HG02623 (cell line): Measurements from ENCODE around the gene KAT5.
A peak's percentile ranks its signal among the peaks of the same experiment; 100 is the strongest.
"Not testable (repeated sequence)": the region's sequence is repeated elsewhere in the genome, so short reads cannot be mapped to it uniquely, and the experiment has no call there.

Experiments
- ATAC-seq: cut with Tn5 transposase; IDR thresholded peaks from one replicate; pipeline ENCODE4 v1.9.1; 2021; ENCODE audit warnings: moderate library complexity; ENCODE audit not compliant: unreplicated experiment

KAT5 gene

DNA sequence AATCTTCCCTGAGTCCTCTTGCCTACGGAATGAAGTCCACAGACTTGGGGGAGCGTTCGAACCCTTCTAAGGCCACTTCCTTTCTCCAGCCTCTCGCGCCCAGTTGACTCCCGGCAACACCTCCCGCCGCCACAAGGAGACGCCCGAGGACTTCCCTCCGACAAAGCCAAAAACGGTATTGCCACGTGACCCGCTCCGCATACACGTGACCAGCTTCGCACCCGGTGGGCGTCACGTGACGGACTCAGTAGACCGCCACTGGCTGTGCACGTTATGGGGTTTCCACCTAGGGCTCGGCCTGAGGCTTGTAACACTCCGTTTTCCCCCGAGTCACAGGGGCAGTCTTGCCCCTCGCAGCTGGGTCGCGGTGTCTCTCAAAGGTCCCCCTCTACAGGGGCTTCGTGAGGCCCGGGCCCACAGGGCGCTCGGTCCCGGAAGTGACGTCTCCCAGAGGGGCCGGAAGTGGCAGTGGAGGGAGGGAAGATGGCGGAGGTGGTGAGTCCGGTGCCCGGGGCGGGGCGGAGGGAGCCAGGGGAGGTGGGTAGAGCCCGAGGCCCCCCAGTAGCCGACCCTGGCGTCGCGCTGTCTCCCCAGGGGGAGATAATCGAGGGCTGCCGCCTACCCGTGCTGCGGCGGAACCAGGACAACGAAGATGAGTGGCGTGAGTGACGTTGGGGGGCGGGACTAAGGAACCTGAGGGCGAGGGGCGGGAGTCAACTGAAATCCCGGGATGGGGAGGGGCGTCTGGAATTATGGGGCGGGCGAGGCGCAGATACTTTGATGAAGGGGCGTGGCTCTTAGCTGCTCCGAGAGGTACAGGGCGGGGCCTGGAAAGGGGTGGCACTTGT lies at the start of gene KAT5:
TSS of gene KAT5 (plus strand) at position 468 of the 848 bp plus-strand sequence. CDS start at position 484, 16 bp downstream.
- ATAC-seq: peak; percentile 72

DNA sequence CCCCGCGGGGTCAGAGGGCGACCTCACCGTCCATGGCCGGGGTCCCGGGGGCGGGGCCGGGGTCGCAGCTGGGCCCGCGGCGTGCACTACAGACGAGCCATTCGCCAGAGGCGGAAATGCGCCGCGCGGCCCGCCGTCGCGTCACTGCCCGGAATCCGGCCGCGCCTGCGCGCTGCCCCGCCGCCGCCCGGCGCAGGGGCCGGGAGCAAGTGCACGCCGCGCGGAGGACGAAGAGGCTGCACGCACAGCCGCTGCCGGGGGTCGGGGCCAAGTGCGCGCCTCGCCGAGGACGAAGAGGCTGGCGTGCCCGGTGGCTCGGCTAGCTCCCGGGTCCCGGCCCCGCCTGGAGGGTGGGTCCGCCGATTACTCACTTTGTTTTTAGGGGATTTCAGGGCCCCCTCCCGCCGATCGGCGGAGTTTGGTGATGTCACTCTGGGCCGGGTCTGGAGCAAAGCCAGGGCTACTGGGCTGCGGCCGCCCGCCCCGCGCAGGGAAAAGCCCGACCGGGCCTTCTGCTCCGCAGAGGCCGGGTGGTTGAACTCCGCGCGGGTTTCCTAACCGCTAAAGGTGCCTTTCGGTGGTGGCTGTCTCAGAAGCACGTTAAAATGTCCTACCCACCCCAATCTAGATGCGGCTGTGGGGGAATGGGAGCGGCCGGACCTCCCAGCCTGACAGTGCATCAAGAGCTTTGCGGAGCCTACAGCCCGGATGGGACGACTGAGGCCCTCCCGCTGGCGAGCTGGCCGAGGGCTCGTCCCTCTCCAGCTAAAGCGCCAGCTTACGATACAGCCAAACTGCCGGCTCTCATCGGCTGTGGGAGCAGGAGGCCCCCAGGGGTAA lies 49.0 kb upstream of the KAT5 start, which contains the start of gene RELA:
TSS of gene RELA (minus strand) at position 118 of the 840 bp plus-strand sequence. CDS start at position 34, 84 bp downstream.
- peak; percentile 70 for ATAC-seq

DNA sequence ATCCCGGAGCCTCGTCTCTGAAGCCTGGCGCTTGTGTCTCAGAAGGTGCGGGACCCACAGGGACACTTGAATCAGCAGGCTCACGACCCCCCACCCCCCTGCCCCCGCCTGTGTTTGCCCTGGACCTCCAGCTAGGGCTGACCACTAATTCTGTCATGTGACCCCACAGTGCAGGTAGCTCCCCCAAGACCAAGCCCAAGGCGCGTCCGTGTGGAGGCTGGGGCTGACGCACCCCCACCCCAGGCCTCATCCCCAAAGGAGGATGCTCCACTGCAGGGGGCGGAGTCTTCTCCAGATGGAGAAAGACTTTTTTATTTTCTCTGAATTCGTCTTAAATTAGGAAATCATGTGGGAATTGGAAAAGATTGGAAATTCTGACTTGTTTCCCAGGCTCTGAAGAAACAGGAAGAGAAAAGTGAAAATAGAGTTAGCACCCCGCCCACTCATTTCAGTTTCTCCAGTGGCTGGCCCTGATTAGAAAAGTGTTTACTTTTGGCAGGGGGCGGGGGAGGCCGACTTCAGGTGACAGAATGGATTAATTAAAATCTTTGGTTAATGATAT lies 48.3 kb upstream of the KAT5 start:
- no peak for ATAC-seq

DNA sequence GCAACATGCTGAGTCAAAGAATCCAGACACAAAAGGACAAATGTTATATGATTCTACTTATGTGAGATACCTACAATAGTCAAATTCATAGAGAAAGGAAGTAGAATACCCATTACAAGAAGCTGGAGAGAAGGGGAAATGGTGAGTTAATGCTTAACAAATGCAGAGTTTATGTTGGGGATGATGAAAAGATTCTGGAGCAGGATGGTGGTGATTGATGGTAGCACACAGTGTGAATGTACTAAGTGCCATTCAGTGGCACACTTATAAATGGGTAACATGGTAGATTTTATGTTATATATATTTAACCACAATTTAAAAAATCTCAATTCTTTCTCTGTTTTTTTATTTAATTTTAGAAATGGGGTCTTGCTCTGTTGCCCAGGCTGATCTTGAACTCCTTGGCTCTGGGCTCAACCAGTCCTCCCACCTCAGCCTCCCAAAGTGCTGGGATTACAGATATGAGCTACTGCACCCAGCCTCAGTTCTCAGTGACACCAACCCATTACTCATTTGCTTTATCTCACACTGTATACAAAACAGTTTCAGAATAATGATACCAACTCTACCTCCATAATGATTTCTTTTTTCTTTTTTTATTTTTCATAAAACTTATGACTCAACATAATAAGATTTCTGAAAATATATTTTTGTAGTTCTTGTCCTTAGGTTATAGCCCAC lies 39.7 kb upstream of the KAT5 start:
- no peak for ATAC-seq

DNA sequence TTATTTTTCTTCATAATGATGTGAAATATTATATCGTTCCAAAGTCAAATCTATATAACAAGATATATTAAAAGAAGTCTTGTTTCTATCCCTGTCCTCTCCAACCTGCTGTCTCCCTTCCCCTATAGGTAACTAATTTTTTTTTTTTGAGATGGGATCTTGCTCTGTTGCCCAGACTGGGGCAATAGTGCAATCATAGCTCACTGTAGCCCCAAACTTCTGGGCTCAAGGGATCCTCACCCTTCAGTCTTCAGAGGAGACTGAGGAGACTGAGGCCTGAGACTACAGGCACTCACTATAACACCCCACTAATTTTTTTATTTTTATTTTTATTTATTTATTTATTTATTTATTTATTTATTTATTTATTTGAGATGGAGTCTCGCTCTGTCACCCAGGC lies 39.1 kb upstream of the KAT5 start:
- no peak for ATAC-seq

DNA sequence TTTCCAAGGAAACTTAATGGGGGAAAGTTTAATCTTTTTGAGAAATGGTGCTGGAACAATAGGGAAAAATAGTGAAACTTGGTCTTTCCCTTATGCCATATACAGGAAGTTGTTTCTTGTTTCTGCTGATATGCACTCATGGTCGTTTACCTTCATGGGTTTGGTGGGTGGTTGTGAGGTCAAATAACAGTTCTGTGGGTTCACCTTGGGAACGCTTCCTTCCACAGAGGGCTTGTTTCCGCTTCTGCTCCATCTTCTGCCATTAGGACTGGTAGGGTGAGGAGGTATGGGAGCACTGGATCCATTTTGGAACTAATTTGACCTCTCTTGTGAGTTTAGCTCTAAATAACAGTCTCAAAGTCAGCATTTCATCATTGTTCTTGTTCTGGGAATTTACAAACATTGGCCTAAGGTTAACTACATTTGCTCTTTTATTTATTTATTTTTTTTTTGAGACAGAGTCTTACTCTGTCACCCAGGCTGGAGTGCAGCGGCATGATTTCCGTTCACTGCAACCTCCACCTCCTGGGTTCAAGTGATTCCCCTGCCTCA lies 31.8 kb upstream of the KAT5 start:
- no peak for ATAC-seq

DNA sequence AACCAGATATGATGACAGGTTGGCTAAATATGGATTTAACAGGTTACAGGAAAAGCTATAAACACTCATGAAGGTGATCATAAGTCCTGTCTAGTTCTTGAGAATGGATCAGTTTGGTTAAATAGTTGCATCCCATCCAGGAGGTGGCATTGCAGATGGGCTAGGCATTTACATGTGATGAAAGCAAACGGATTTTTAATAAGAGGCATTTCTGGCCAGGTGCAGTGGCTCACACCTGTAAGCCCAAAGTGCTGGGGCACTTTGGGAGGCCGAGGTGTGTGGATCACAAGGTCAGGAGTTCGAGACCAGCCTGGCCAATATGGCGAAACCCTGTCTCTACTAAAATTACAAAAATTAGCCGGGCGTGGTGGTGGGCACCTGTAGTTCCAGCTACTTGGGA lies 28.6 kb upstream of the KAT5 start:
- ATAC-seq: not testable (repeated sequence)

DNA sequence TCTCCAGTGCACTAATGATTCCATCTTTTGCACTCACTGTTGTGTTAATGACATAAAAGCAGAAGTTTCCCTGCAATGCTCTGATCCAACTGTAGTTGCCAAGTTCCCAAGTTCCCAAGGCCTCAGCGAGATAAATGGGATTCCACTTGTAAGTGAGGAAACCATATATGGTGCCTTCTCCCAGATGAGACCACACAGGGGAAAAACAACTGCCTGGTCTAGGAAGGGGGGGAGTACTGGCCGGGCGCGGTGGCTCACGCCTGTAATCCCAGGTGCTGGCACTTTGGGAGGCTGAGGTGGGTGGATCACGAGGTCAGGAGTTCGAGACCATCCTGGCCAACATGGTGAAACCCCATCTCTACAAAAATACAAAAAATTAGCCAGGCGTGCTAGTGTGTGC lies 26.1 kb upstream of the KAT5 start:
- ATAC-seq: no peak

DNA sequence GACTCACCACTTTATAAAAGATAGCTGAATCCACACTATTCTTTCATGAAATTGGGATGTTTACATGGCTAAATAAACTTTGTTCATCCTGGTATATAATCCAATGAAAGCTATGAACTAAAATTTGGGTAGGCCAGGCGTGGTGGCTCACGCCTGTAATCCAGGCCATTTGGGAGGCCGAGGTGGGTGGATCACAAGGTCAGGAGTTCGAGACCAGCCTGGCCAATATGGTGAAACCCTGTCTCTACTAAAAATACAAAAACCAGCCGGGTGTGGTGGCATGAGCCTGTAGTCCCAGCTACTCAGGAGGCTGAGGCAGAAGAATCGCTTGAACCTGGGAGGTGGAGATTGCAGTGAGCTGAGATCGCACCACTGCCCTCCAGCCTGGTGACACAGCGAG lies 20.2 kb upstream of the KAT5 start:
- ATAC-seq: not testable (repeated sequence)

DNA sequence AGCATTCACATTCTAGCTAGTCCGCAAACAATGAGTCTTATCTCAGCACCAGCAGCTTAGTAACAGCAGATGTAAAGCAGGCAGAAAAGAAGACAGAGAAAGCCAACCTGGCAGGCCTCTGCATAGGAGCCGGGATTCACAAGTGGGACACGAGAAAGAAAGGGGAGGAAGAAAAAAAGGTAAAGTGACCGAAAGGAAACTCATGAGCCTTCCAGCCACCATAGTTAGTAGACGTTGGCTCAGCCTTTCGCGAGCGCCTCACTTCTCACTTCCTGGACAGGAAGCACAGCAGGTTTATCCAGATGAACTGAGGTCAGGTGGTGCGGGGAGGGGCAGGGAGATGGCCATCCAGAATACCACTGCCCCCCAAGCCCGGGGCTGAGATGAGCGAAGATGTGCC lies 19.7 kb upstream of the KAT5 start:
- ATAC-seq: no peak

DNA sequence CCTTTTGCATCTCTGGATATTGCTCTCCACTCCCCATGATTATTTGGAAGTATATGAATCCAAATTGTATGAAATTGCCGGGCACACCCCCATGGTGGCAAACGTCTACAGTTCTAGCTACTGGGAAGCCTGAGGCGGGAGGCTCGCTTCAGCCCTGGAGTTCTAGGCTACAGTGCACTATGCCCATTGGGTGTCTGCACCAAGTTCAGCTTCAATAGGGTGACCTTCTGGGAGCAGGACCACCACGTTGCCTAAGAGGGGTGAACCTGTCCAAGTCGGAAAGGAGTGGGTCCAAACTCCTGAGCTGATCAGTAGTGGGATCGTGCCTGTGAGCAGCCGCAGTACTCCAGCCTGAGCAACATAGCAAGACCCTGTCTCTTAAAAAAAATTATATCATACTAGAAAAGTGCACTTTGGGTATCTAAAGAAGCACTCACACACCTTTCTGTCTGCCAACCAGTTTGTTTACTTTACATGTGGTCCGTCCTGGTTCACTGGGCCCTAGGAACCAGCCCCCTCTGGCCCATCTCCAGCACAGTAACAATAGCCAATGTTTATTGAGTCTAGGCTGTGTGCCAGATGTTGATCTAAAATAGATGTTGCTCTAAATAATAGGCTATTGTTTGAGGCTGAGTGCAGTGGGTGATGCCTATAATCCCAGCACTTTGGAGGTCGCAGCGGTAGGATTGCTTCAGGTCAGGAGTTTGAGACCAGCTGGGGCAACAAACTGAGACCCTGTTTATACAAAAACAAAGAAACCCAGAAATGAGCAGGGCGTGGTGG lies 16.4 kb upstream of the KAT5 start:
- ATAC-seq: no peak

DNA sequence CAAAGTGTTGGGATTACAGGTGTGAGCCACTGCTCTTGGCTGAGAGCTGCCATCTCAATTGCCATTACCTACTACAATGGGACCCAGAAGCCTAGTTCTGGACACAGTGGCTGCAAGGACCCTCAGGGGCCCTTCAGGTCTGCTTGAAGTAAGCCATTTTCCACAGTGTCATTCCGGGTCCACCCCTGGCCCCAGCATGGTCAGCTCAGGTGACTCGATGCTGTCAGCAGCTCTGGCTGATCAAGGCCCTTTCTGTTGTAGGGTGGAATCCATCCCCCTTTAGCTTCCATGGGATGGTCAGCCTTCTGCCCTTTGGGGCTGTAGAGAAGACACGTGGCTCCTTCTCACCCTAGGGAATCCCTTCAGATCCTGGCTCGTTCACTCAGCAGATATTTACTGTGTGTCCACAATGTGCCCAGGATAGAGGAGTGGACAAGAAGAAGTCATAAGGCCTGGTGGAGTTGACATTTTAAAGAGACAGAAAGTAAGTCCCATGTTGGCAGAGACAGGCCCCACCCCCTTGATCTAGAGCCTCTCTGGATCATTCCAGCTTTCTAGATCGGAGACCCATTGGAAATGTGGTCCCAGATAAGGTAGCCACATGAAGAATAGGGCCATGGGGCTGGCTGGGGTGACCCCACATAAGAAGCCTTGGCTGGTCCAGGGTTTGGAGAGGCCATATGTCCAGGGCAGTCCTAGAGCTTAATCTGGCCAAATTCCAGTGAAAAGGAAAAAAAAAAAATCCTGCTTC lies 15.1 kb upstream of the KAT5 start:
- no peak for ATAC-seq

DNA sequence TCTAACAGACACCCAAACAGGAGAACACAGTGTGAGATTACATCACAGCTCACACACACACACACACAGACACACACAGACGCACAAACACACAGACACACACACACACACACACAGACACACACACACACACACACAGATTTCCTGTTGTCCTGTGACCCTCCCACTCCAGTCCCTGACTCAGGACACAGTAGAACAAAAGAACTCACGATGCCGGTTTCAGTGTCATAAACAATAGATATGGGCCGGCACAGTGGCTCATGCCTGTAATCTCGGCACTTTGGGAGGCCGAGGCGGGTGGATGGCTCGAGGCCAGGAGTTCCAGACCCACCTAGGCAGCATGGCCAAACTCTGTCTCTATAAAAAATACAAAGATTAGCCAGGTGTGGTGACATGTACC lies 13.8 kb upstream of the KAT5 start:
- no peak for ATAC-seq

DNA sequence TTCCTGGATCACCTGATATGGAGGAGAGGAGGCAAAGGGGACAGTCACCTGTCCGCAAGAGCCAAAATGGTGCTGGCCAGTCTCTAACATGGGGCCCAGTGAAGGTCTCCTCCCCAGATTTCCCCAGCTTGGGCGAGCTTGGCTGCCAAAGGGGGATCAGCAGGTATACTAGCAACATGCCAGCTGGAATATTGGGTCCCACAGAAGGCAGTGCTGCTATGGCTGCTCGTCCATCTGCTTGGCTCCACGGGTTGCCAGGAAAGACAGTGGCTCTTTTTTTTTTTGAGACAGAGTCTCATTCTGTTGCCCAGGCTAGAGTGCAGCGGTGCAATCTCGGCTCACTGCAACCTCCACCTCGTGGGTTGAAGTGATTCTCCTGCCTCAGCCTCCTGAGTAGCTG lies 12.7 kb upstream of the KAT5 start:
- ATAC-seq: no peak

DNA sequence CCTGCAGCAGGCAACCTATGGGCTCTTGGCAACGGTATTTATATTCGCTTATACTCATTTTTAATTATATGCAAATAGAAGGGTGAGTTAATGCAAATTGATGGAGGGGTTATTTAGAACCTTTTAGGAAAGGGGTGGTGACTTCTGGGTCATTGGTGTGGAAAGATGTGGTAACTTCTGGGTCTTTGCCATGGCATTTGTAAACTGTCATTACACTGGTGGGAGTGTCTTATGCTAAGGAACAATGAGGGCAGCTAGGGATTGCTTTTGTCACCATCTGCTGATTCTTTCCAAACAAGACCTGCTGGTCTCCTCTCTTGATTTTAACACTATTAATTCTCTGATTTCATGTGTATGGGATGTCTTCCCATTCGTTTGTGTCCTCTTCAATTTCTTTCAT lies 11.7 kb upstream of the KAT5 start:
- ATAC-seq: no peak

DNA sequence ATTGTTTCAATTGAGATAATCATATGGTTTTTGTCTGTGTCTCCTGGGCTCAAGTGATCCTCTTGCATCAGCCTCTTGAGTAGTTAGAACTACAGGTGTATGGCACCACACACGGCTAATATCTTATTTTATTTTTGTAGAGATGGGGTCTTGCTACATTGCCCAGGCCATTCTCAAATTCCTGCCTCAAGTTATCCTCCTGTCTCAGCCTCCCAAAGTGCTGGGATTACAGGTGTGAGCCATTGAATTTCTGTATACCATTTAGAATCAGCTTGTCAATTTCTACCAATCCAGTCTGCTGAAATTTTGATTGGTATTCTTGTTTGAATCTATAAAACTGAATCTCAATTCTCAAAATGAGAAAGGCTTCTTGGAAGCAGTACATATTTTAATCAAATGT lies 10.4 kb upstream of the KAT5 start:
- no peak for ATAC-seq

DNA sequence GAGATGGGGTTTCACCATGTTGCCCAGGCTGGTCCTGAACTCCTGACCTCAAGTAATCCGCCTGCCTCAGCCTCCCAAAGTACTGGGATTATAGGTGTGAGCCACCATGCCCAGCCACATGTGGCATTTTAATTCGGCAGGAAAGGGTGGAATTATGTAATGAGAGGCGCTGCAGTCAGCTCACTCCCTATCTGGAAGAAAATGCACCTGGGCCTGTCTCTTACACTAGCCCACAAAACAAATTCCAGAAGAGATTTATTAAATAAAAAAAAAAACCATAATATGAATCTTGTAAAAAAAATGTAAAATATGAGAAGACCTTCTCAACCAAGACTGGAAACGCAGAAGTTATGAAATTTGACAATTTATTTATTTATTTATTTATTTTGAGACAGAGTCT lies 8.2 kb upstream of the KAT5 start:
- ATAC-seq: no peak

DNA sequence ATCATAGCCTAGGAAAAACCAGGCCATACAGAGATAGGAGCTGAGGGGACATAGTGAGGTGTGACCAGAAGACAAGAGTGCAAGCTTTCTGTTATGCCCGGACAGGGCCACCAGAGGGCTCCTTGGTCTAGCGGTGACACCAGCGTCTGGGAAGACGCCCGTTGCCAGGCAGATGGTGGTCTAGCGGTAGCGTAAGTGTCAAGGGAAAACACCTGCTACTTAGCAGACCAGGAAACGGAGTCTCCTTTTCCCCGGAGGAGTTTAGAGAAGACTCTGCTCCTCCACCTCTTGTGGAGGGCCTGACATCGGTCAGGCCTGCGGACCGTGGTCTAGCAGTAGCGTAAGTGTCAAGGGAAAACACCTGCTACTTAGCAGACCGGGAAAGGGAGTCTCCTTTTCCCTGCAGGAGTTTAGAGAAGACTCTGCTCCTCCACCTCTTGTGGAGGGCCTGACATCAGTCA lies 5.7 kb upstream of the KAT5 start:
- ATAC-seq: not testable (repeated sequence)

DNA sequence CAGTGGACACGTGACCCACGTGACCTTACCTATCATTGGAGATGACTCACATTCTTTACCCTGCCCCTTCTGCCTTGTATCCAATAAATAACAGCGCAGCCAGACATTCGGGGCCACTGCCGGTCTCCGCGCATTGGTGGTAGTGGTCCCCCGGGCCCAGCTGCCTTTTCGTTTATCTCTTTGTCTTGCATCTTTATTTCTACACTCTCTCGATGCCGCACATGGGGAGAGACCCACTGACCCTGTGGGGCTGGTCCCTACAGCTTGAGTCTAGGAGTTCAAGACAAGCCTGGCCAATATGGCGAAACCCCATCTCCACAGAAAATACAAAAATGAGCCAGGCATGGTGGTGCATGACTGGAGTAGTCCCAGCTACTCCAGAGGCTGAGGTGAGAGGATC lies 5.0 kb upstream of the KAT5 start:
- ATAC-seq: not testable (repeated sequence)
